LHCN-M2 (cell line): ENCODE data around the gene MRGPRF. TPM values are rescaled to one million over a fixed set of nuclear protein-coding genes. Genes with fewer than 3 reads are reported as not detected.

Source experiments
- DNase-seq: peaks from one replicate; pipeline ENCODE4 v3.0.0-alpha.2; 2012; ENCODE audit warnings: low read depth
- total RNA-seq: library from RNA; depleted of rRNA; stranded (reverse); fragments of >200 nt; gene quantifications from 2 replicates; pipeline ENCODE4 v1.2.3, GENCODE V29; 2014; rRNA removed

MRGPRF gene
- total RNA-seq, 1 experiment from 2014 or later = 0.63 TPM

- DNase-seq = no peak
Measured at GRCh38 chr11:68965901-68966853, 46.9 kb downstream of the MRGPRF start.

GRCh38 chr11:68963779-68964178, 49.3 kb downstream of the MRGPRF start:
- DNase-seq = no peak

- DNase-seq = no peak
Measured at GRCh38 chr11:68962527-68963250, 50.4 kb downstream of the MRGPRF start.

- DNase-seq = no peak
Measured at GRCh38 chr11:68961245-68961644, 51.8 kb downstream of the MRGPRF start.

- no peak for DNase-seq
Measured at GRCh38 chr11:68960294-68961071, 52.6 kb downstream of the MRGPRF start.

- no peak for DNase-seq
Measured at GRCh38 chr11:68959465-68960293, 53.4 kb downstream of the MRGPRF start.

- no peak for DNase-seq
Measured at GRCh38 chr11:68958211-68958610, 54.8 kb downstream of the MRGPRF start.

- DNase-seq = no peak
Measured at GRCh38 chr11:68956547-68957254, 56.3 kb downstream of the MRGPRF start.

GRCh38 chr11:68956142-68956541, 56.9 kb downstream of the MRGPRF start:
- no peak for DNase-seq

- DNase-seq = no peak
Measured at GRCh38 chr11:68955607-68955958, 57.5 kb downstream of the MRGPRF start.

GRCh38 chr11:68954836-68955606, 58.0 kb downstream of the MRGPRF start:
- DNase-seq = no peak

Other genes with a start within 250 kb of the MRGPRF start
- gene CPT1A, start 171.3 kb downstream of the MRGPRF start, total RNA-seq = 6.3 TPM in 2 replicates
- 48.3 and 59.0 TPM in 2 replicates for gene MRPL21, start 109.4 kb downstream of the MRGPRF start, total RNA-seq
- gene IGHMBP2, start 109.4 kb downstream of the MRGPRF start, total RNA-seq = 7.1 and 11.6 TPM in 2 replicates
- not detected in 2 replicates for gene MRGPRD, start 32.3 kb downstream of the MRGPRF start, total RNA-seq
- 7.1 and 10.1 TPM in 2 replicates for gene TPCN2, start 35.7 kb upstream of the MRGPRF start, total RNA-seq
- not detected in 2 replicates for gene SMIM38, start 142.7 kb upstream of the MRGPRF start, total RNA-seq